HCT116 (cell line): Measurements from ENCODE around the gene SUPT5H. TPM values are rescaled to one million over a fixed set of nuclear protein-coding genes. Genes with fewer than 3 reads are reported as not detected.

Source experiments
- ATAC-seq: fragments of 200-7000 bp; cut with Tn5 transposase; 2 replicates; pipeline ENCODE4 v1.9.1; 2020; ENCODE audit warnings: mild to moderate bottlenecking, moderate library complexity
- BruUV-seq: library from RNA; stranded (reverse); fragments of 400-500 nt; replicated peaks from 2 replicates; lab custom pipeline; 2021; lab: Mats Ljungman, UMichigan
- CTCF ChIA-PET: fragments of 300-600 bp; sonication (Branson Sonifier 250); formaldehyde crosslinking; loops from one replicate; lab custom pipeline; 2021; ENCODE audit warnings: antibody characterized with exemption; lab: Charles Lee
- POLR2A ChIA-PET: fragments of 300-600, 350-600 bp; sonication (Branson Sonifier 250); formaldehyde crosslinking; loops from one replicate; lab custom pipeline; 2021; ENCODE audit warnings: antibody characterized with exemption; lab: Charles Lee
- RAD21 ChIA-PET, 2 experiments: fragments of 300-600 bp; sonication (Branson Sonifier 250); formaldehyde crosslinking; loops; one replicate each; lab custom pipeline; 2023; ENCODE audit warnings: low total read pairs in 2 of 2; ENCODE audit not compliant: uncharacterized antibody in 2 of 2, unreplicated experiment in 2 of 2, low non-redundant PET in 1 of 2; lab: Charles Lee
- DNase-seq: peaks from one replicate; pipeline ENCODE4 v3.0.0-alpha.2; 2010; ENCODE audit warnings: low read depth, low spot score
- H2AFZ ChIP-seq: fragments of 200-600 bp; shearing (Covaris generic), sonication (generic); 2 replicates; pipeline ENCODE4 v1.6.1; 2017; ENCODE audit warnings: low read depth, mixed run types, mixed read lengths, antibody characterized with exemption, low read length; ENCODE audit not compliant: poor library complexity, severe bottlenecking
- H3K27ac ChIP-seq: 2 replicates; pipeline ENCODE4 v1.5.1; 2012; ENCODE audit warnings: low read depth, low read length
- H3K27me3 ChIP-seq: fragments of 200-600 bp; sonication (generic); 2 replicates; pipeline ENCODE4 v1.6.1; 2016; ENCODE audit warnings: mixed run types, low read length, mixed read lengths; ENCODE audit not compliant: insufficient read depth
- H3K36me3 ChIP-seq, 2 experiments: fragments of 200-500 bp in 1 of 2; fragments of 200-600 bp in 1 of 2; sonication (Bioruptor generic) in 1 of 2; sonication (generic) in 1 of 2; 2 replicates each; pipeline versions ENCODE4 v1.5.1 to v1.6.1; 2014 to 2016; ENCODE audit warnings: low read length in 2 of 2, inconsistent platforms in 1 of 2, mixed read lengths in 1 of 2, mixed run types in 1 of 2; ENCODE audit not compliant: insufficient read depth in 2 of 2, control insufficient read depth in 1 of 2
- H3K4me1 ChIP-seq, 2 experiments: fragments of 200-600 bp in 1 of 2; sonication (generic) in 1 of 2; 2 replicates each; pipeline versions ENCODE4 v1.5.1 to v1.6.1; 2012 to 2017; ENCODE audit warnings: low read length in 2 of 2, inconsistent platforms in 1 of 2, mild to moderate bottlenecking in 1 of 2, mixed read lengths in 1 of 2, mixed run types in 1 of 2, moderate library complexity in 1 of 2; ENCODE audit not compliant: insufficient read depth in 2 of 2, control insufficient read depth in 1 of 2
- H3K4me2 ChIP-seq: fragments of 200-600 bp; sonication (generic); 2 replicates; pipeline ENCODE4 v1.6.1; 2017; ENCODE audit warnings: mixed run types, low read length, mixed read lengths
- H3K4me3 ChIP-seq, 2 experiments: fragments of 200-600 bp in 1 of 2; sonication (generic) in 1 of 2; replicated peaks in 1 of 2; 2 replicates each; pipeline ENCODE4 v1.5.1; 2011 to 2016; ENCODE audit warnings: low read length in 2 of 2, control low read depth in 1 of 2, low read depth in 1 of 2, mild to moderate bottlenecking in 1 of 2, mixed read lengths in 1 of 2, mixed run types in 1 of 2
- H3K79me2 ChIP-seq: fragments of 200-600 bp; sonication (generic); 2 replicates; pipeline ENCODE4 v1.6.1; 2017; ENCODE audit warnings: mild to moderate bottlenecking, mixed run types, low read length, moderate library complexity, mixed read lengths; ENCODE audit not compliant: insufficient read depth
- H3K9ac ChIP-seq: fragments of 200-600 bp; sonication (generic); 2 replicates; pipeline ENCODE4 v1.6.1; 2016; ENCODE audit warnings: low read length, mixed read lengths
- H3K9me2 ChIP-seq: fragments of 200-600 bp; sonication (generic), shearing (Covaris generic); 2 replicates; pipeline ENCODE4 v1.6.1; 2017; ENCODE audit warnings: mixed run types, mild to moderate bottlenecking, moderate library complexity; ENCODE audit not compliant: insufficient read depth
- H3K9me3 ChIP-seq, 2 experiments: fragments of 200-500 bp in 1 of 2; fragments of 200-600 bp in 1 of 2; sonication (Bioruptor generic) in 1 of 2; sonication (generic) in 1 of 2; 2 replicates each; pipeline ENCODE4 v1.6.1; 2014 to 2017; ENCODE audit warnings: low read length in 2 of 2, mixed read lengths in 2 of 2, inconsistent platforms in 1 of 2, low read depth in 1 of 2, mild to moderate bottlenecking in 1 of 2, mixed run types in 1 of 2, moderate library complexity in 1 of 2; ENCODE audit not compliant: control insufficient read depth in 1 of 2, insufficient read depth in 1 of 2
- H4K20me1 ChIP-seq: fragments of 200-600 bp; sonication (generic), shearing (Covaris generic); 2 replicates; pipeline ENCODE4 v1.6.1; 2017; ENCODE audit warnings: mixed run types, mild to moderate bottlenecking, moderate library complexity; ENCODE audit not compliant: insufficient read depth
- FOSL1 ChIP-seq: IDR thresholded peaks from 2 replicates; pipeline ENCODE4 v1.6.1; 2012; ENCODE audit warnings: low read depth
- POLR2AphosphoS5 ChIP-seq: IDR thresholded peaks from 2 replicates; pipeline ENCODE4 v1.6.1; 2011; ENCODE audit warnings: mild to moderate bottlenecking, low read depth, low read length, moderate library complexity
- TCF7L2 ChIP-seq: IDR thresholded peaks from 2 replicates; pipeline ENCODE4 v1.7.0; 2011; ENCODE audit warnings: borderline replicate concordance, inconsistent platforms; ENCODE audit not compliant: insufficient read depth, insufficient read length; ENCODE audit errors: extremely low read depth
- YY1 ChIP-seq: IDR thresholded peaks from 2 replicates; pipeline ENCODE4 v1.6.1; 2011; ENCODE audit warnings: low read length, low read depth, moderate library complexity, mild to moderate bottlenecking; ENCODE audit not compliant: insufficient replicate concordance; ENCODE audit errors: extremely low read depth
- ZFX ChIP-seq: fragments of 450-650 bp; IDR thresholded peaks from 2 replicates; pipeline ENCODE4 v1.6.1; 2017
- ZNF274 ChIP-seq: fragments of 200-500 bp; sonication (Bioruptor generic); IDR thresholded peaks from 2 replicates; pipeline ENCODE4 v1.6.1; 2014; ENCODE audit warnings: mild to moderate bottlenecking, low read depth, low read length, inconsistent platforms
- intact Hi-C: fragments of 100-400 bp; cut with micrococcal nuclease; formaldehyde crosslinking; loops from 2 replicates; pipeline ENCODE4 v1.10.0; 2022
- total RNA-seq: library from RNA; stranded (reverse); gene quantifications from one replicate; pipeline ENCODE4 v1.2.1, GENCODE V29; 2021; ENCODE audit not compliant: unreplicated experiment
- TF ChIP-seq, protein P1 (sequence below): IDR thresholded peaks from 2 replicates; pipeline ENCODE4 v1.6.1; 2011; ENCODE audit warnings: mild to moderate bottlenecking, low read length, moderate library complexity; ENCODE audit not compliant: insufficient replicate concordance; ENCODE audit errors: extremely low read depth
- TF ChIP-seq, protein P2 (sequence below): IDR thresholded peaks from 2 replicates; pipeline ENCODE4 v1.6.1; 2012; ENCODE audit warnings: low read depth

Gene SUPT5H
- total RNA-seq, 1 experiment from 2014 or later = 120 TPM

DNA sequence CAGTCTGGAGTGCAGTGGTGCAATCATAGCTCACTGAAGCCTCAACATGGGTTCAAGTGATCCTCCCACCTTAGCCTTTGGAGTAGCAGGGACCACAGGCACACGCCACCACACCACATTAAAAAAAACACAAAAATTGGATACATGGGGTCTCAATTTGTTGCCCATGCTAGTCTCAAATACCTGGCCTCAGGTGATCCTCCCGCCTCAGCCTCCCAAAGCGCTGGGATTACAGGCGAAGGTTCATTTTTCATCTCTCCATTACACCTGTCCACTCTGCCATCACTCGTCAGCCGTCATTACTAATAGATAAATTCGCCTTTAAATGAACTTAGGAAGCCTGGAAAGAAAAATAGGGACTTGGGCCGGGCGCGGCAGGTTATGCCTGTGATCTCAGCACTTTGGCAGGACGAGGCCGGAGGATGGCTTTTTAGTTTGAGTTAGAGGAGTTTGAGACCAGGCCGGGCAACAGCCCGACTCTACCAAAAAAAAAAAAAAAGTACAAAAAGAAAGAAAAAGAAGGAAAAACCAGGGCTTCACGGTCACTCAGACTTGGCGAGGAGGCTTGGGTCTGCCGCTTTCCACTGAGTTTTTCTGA, 685 bp upstream of the SUPT5H start:
- peak overlapping the region; percentile 87 for H3K27ac ChIP-seq
- peak overlapping the region; percentile 74 to 100 for H3K4me3 ChIP-seq
- no peaks in the 10 kb centered on the region for H3K27me3 ChIP-seq
- peaks cover 52% of the 10 kb centered on the region for H3K79me2 ChIP-seq
- H3K36me3 ChIP-seq = peaks cover 2 to 9% of the 10 kb centered on the region in 2 experiments; a peak in 2 of 4 replicates
- POLR2A ChIA-PET = interaction anchor here (0.7 to 2.7 kb wide), 4 partner anchors 9 to 54 kb away, joined by 3 to 35 read pairs (median 4); partner anchors contain the start of genes MED29, PAF1 and RPS16
- no peak overlapping the region for H2AFZ ChIP-seq
- peak overlapping the region; percentile 78 for H3K4me2 ChIP-seq
- DNase-seq = no peak
- TF ChIP-seq ZFX (no peak), YY1 (no peak), ZNF274 (no peak), TCF7L2 (no peak), FOSL1 (no peak), POLR2AphosphoS5 (no peak)
- TF ChIP-seq, protein P1, sequence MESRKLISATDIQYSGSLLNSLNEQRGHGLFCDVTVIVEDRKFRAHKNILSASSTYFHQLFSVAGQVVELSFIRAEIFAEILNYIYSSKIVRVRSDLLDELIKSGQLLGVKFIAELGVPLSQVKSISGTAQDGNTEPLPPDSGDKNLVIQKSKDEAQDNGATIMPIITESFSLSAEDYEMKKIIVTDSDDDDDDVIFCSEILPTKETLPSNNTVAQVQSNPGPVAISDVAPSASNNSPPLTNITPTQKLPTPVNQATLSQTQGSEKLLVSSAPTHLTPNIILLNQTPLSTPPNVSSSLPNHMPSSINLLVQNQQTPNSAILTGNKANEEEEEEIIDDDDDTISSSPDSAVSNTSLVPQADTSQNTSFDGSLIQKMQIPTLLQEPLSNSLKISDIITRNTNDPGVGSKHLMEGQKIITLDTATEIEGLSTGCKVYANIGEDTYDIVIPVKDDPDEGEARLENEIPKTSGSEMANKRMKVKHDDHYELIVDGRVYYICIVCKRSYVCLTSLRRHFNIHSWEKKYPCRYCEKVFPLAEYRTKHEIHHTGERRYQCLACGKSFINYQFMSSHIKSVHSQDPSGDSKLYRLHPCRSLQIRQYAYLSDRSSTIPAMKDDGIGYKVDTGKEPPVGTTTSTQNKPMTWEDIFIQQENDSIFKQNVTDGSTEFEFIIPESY = no peak
- TF ChIP-seq, protein P2, sequence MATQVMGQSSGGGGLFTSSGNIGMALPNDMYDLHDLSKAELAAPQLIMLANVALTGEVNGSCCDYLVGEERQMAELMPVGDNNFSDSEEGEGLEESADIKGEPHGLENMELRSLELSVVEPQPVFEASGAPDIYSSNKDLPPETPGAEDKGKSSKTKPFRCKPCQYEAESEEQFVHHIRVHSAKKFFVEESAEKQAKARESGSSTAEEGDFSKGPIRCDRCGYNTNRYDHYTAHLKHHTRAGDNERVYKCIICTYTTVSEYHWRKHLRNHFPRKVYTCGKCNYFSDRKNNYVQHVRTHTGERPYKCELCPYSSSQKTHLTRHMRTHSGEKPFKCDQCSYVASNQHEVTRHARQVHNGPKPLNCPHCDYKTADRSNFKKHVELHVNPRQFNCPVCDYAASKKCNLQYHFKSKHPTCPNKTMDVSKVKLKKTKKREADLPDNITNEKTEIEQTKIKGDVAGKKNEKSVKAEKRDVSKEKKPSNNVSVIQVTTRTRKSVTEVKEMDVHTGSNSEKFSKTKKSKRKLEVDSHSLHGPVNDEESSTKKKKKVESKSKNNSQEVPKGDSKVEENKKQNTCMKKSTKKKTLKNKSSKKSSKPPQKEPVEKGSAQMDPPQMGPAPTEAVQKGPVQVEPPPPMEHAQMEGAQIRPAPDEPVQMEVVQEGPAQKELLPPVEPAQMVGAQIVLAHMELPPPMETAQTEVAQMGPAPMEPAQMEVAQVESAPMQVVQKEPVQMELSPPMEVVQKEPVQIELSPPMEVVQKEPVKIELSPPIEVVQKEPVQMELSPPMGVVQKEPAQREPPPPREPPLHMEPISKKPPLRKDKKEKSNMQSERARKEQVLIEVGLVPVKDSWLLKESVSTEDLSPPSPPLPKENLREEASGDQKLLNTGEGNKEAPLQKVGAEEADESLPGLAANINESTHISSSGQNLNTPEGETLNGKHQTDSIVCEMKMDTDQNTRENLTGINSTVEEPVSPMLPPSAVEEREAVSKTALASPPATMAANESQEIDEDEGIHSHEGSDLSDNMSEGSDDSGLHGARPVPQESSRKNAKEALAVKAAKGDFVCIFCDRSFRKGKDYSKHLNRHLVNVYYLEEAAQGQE = no peak
- TF ChIP-seq, all 23 proteins: peak for 0
- BruUV-seq = TSS peak; percentile 96
- H4K20me1 ChIP-seq = no peaks in the 10 kb centered on the region
- CTCF ChIA-PET = no interaction called here
- no peak for ATAC-seq
- peak overlapping the region; percentile 86 for H3K9ac ChIP-seq
- no peaks in the 10 kb centered on the region for H3K9me2 ChIP-seq
- RAD21 ChIA-PET = interaction anchor here in 1 of 2 experiments (0.6 kb wide), 1 partner anchor 30 kb away, joined by 3 read pairs; no protein-coding TSS in a partner anchor
- intact Hi-C loops = loop anchor here (2.0 kb wide), 1 partner anchor 88 kb away; the partner anchor contains the start of gene EID2B
- no peaks in the 10 kb centered on the region; a peak in 1 of 4 replicates for H3K9me3 ChIP-seq
- peaks cover 6 to 37% of the 10 kb centered on the region in 2 experiments for H3K4me1 ChIP-seq
